Uterus (tissue), 4 donors: ENCODE results near the gene STK25. TPM values are rescaled to one million over a fixed set of nuclear protein-coding genes. Genes with fewer than 3 reads are reported as not detected.

ENCODE experiments used
- DNase-seq, 2 donors: peaks; one replicate each; pipeline ENCODE4 v3.0.0-alpha.2; 2019 to 2020
- H3K27ac ChIP-seq, 2 donors: fragments of 200-600 bp; sonication (generic); 1 replicate in 1 of 2; 2 replicates in 1 of 2; pipeline ENCODE4 v1.5.1; 2016 to 2018
- H3K27me3 ChIP-seq, 2 donors: fragments of 200-600 bp; sonication (generic); one replicate each; pipeline ENCODE4 v1.5.1; 2018 to 2019; ENCODE audit warnings: control low read depth in 1 of 2
- H3K36me3 ChIP-seq, 2 donors: fragments of 200-600 bp; sonication (generic); one replicate each; pipeline ENCODE4 v1.5.1; 2019; ENCODE audit warnings: control low read depth in 1 of 2
- H3K4me1 ChIP-seq, 2 donors: fragments of 200-600 bp; sonication (generic); one replicate each; pipeline ENCODE4 v1.5.1; 2018 to 2019; ENCODE audit warnings: control low read depth in 1 of 2
- H3K4me3 ChIP-seq, 2 donors: fragments of 200-600 bp; sonication (generic); 1 replicate in 1 of 2; 2 replicates in 1 of 2; pipeline ENCODE4 v1.5.1; 2018 to 2019; ENCODE audit warnings: mild to moderate bottlenecking in 1 of 2
- H3K9me3 ChIP-seq, 2 donors: fragments of 200-600 bp; sonication (generic); one replicate each; pipeline ENCODE4 v1.5.1; 2019; ENCODE audit warnings: control low read depth in 1 of 2
- CTCF ChIP-seq, 4 experiments: fragments of 200-600 bp in 2 of 4; fragments of 450-650 bp in 2 of 4; sonication (generic) in 2 of 4; IDR thresholded peaks; one replicate each; pipeline ENCODE4 v1.5.1; 2016 to 2019; ENCODE audit warnings: antibody characterized with exemption in 4 of 4, mild to moderate bottlenecking in 2 of 4, moderate library complexity in 1 of 4
- POLR2A ChIP-seq, 2 donors: fragments of 450-650 bp; IDR thresholded peaks; one replicate each; pipeline ENCODE4 v1.6.1; 2016; ENCODE audit warnings: antibody characterized with exemption in 2 of 2, mild to moderate bottlenecking in 1 of 2, moderate library complexity in 1 of 2
- intact Hi-C: fragments of 100-400 bp; cut with DNase I; formaldehyde crosslinking; loops from one replicate; pipeline ENCODE4 v1.15.1; 2023; ENCODE audit warnings: low total_unique reads
- total RNA-seq, 4 donors: library from RNA; depleted of rRNA in 3 of 4; stranded (reverse); fragments of >200 nt in 3 of 4; gene quantifications; one replicate each; pipeline versions ENCODE4 v1.1.0 to v1.2.4, GENCODE V29; 2014 to 2023
- donor health status: DM: yes; HTN: yes; CAD: no.

The STK25 gene
- total RNA-seq, 4 donors from 2014 or later = 77.6 to 191 (median 165) TPM

GRCh38 chr2:241503776-241504392 is 4.5 kb downstream of the STK25 start:
- no peak for TF ChIP-seq POLR2A (IDR thresholded peaks at IDR 0.05)
- no peak for TF ChIP-seq CTCF (IDR thresholded peaks at IDR 0.05)
- no peaks in the 10 kb centered on the region for H3K4me1 ChIP-seq
- no peaks in the 10 kb centered on the region for H3K27me3 ChIP-seq
- no peak overlapping the region for H3K27ac ChIP-seq
- H3K4me3 ChIP-seq = no peak overlapping the region
- no peaks in the 10 kb centered on the region for H3K36me3 ChIP-seq
- no peak for DNase-seq
- no peaks in the 10 kb centered on the region for H3K9me3 ChIP-seq
- intact Hi-C loops = no loop called here

- no peak for DNase-seq
- Histone ChIP-seq H3K27me3 (no peaks in the 10 kb centered on the region), H3K27ac (no peak overlapping the region), H3K36me3 (no peaks in the 10 kb centered on the region), H3K9me3 (no peaks in the 10 kb centered on the region), H3K4me3 (no peak overlapping the region), H3K4me1 (no peaks in the 10 kb centered on the region)
- intact Hi-C loops = no loop called here
- TF ChIP-seq POLR2A (IDR thresholded peaks at IDR 0.05) = no peak
- no peak for TF ChIP-seq CTCF (IDR thresholded peaks at IDR 0.05)
Measured at GRCh38 chr2:241502281-241502680, 6.1 kb downstream of the STK25 start.

GRCh38 chr2:241501551-241501950 is 6.8 kb downstream of the STK25 start:
- no peak for DNase-seq
- no peaks in the 10 kb centered on the region for H3K36me3 ChIP-seq
- no peak for TF ChIP-seq POLR2A (IDR thresholded peaks at IDR 0.05)
- TF ChIP-seq CTCF (IDR thresholded peaks at IDR 0.05) = no peak
- H3K4me1 ChIP-seq = no peaks in the 10 kb centered on the region
- H3K27ac ChIP-seq = no peak overlapping the region
- intact Hi-C loops = no loop called here
- H3K27me3 ChIP-seq = no peaks in the 10 kb centered on the region
- H3K4me3 ChIP-seq = no peak overlapping the region
- no peaks in the 10 kb centered on the region for H3K9me3 ChIP-seq

- no peak for DNase-seq
- TF ChIP-seq POLR2A (IDR thresholded peaks at IDR 0.05) = no peak
- no peak for TF ChIP-seq CTCF (IDR thresholded peaks at IDR 0.05)
- no peaks in the 10 kb centered on the region for H3K4me1 ChIP-seq
- no peaks in the 10 kb centered on the region for H3K36me3 ChIP-seq
- no peak overlapping the region for H3K27ac ChIP-seq
- H3K9me3 ChIP-seq = no peaks in the 10 kb centered on the region
- intact Hi-C loops = no loop called here
- H3K4me3 ChIP-seq = no peak overlapping the region
- no peaks in the 10 kb centered on the region for H3K27me3 ChIP-seq
Measured at GRCh38 chr2:241501099-241501541, 7.3 kb downstream of the STK25 start.

GRCh38 chr2:241500431-241500975 is 7.9 kb downstream of the STK25 start:
- no peak for DNase-seq
- Histone ChIP-seq H3K4me3 (no peak overlapping the region), H3K4me1 (no peaks in the 10 kb centered on the region), H3K27ac (no peak overlapping the region), H3K36me3 (no peaks in the 10 kb centered on the region), H3K27me3 (no peaks in the 10 kb centered on the region), H3K9me3 (no peaks in the 10 kb centered on the region)
- intact Hi-C loops = no loop called here
- no peak for TF ChIP-seq CTCF (IDR thresholded peaks at IDR 0.05)
- no peak for TF ChIP-seq POLR2A (IDR thresholded peaks at IDR 0.05)
